PFSK-1 (cell line): ENCODE data around the gene MBNL3.

Experiments used
- FOXP2 ChIP-seq: optimal IDR thresholded peaks from 2 replicates; pipeline ENCODE3; 2011; ENCODE audit warnings: borderline replicate concordance, control low read depth, inconsistent platforms; ENCODE audit not compliant: insufficient read depth; ENCODE audit errors: extremely low read length, extremely low read depth
- POLR2AphosphoS5 ChIP-seq: IDR thresholded peaks from 2 replicates; pipeline ENCODE4 v1.6.1; 2012; ENCODE audit warnings: low read depth, mild to moderate bottlenecking, control low read depth, low read length, moderate library complexity
- SIN3A ChIP-seq: IDR thresholded peaks from 2 replicates; pipeline ENCODE4 v1.6.1; 2012; ENCODE audit warnings: mild to moderate bottlenecking, low read length, moderate library complexity, borderline replicate concordance; ENCODE audit not compliant: insufficient read depth
- TAF1 ChIP-seq: IDR thresholded peaks from 2 replicates; pipeline ENCODE4 v1.6.1; 2012; ENCODE audit warnings: low read length, control low read depth, borderline replicate concordance; ENCODE audit not compliant: insufficient read depth
- TF ChIP-seq, protein P1 (sequence below), 2 experiments: IDR thresholded peaks; 2 replicates each; pipeline versions ENCODE4 v1.6.1 to v1.8.0; 2011 to 2012; ENCODE audit warnings: low read depth in 2 of 2, low read length in 2 of 2, control low read depth in 1 of 2, inconsistent platforms in 1 of 2, mild to moderate bottlenecking in 1 of 2, moderate library complexity in 1 of 2; ENCODE audit not compliant: insufficient read depth in 1 of 2

The MBNL3 gene

DNA sequence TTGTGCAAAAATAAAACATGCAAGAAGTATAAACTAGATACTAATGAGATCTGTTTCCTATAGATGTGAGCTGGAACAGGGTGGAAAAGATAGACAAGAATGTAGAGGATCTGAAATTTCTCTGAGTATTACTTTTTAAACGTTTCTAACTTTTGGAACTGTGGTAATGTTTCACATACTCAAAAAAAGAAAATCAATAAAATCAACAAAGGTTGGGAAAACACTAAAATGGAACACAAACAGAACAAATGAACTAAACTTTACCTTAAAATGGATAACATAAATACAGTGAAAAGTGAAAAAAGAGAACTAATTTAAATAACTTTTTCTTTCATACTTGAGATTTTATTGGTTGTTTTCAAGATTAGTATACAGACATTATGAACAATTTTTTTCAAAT is 32.0 kb upstream of the MBNL3 start:
- TF ChIP-seq, protein P1, sequence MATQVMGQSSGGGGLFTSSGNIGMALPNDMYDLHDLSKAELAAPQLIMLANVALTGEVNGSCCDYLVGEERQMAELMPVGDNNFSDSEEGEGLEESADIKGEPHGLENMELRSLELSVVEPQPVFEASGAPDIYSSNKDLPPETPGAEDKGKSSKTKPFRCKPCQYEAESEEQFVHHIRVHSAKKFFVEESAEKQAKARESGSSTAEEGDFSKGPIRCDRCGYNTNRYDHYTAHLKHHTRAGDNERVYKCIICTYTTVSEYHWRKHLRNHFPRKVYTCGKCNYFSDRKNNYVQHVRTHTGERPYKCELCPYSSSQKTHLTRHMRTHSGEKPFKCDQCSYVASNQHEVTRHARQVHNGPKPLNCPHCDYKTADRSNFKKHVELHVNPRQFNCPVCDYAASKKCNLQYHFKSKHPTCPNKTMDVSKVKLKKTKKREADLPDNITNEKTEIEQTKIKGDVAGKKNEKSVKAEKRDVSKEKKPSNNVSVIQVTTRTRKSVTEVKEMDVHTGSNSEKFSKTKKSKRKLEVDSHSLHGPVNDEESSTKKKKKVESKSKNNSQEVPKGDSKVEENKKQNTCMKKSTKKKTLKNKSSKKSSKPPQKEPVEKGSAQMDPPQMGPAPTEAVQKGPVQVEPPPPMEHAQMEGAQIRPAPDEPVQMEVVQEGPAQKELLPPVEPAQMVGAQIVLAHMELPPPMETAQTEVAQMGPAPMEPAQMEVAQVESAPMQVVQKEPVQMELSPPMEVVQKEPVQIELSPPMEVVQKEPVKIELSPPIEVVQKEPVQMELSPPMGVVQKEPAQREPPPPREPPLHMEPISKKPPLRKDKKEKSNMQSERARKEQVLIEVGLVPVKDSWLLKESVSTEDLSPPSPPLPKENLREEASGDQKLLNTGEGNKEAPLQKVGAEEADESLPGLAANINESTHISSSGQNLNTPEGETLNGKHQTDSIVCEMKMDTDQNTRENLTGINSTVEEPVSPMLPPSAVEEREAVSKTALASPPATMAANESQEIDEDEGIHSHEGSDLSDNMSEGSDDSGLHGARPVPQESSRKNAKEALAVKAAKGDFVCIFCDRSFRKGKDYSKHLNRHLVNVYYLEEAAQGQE (IDR thresholded peaks at IDR 0.05; ENCODE audit: insufficient read depth in 1 of 2, low read depth in 2 of 2, low read length in 2 of 2), result no peak
- TF ChIP-seq TAF1, result no peak
- no peak for TF ChIP-seq POLR2AphosphoS5
- TF ChIP-seq SIN3A, result no peak
- no peak for TF ChIP-seq FOXP2

- no peak for TF ChIP-seq TAF1
Measured at GRCh38 chrX:132520213-132520612, 31.4 kb upstream of the MBNL3 start.

GRCh38 chrX:132518401-132518800 is 29.6 kb upstream of the MBNL3 start:
- TF ChIP-seq POLR2AphosphoS5 (no peak), SIN3A (no peak), TAF1 (no peak), FOXP2 (no peak)
- TF ChIP-seq, protein P1 (IDR thresholded peaks at IDR 0.05; ENCODE audit: insufficient read depth in 1 of 2, low read depth in 2 of 2, low read length in 2 of 2), result no peak

DNA sequence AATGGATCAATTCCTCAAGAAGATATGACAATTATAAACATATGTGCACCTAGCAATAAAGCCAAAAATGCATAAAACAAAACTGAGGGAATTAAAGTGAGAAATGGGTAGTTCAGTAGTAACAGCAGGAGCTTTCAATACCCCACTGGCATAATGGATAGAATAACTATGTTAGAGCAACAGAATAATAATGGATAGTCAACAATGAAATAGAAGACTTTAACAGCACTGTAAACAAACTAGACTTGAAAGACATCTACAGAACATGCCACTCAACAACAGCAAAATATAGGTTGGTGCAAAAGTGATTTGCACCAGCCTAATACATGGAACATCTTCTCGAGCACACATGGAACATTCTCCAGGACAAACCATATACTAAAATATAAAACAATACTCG is 20.0 kb upstream of the MBNL3 start:
- TF ChIP-seq, protein P1 (IDR thresholded peaks at IDR 0.05; ENCODE audit: insufficient read depth in 1 of 2, low read depth in 2 of 2, low read length in 2 of 2), result no peak
- TF ChIP-seq POLR2AphosphoS5 (no peak), SIN3A (no peak), TAF1 (no peak), FOXP2 (no peak)

DNA sequence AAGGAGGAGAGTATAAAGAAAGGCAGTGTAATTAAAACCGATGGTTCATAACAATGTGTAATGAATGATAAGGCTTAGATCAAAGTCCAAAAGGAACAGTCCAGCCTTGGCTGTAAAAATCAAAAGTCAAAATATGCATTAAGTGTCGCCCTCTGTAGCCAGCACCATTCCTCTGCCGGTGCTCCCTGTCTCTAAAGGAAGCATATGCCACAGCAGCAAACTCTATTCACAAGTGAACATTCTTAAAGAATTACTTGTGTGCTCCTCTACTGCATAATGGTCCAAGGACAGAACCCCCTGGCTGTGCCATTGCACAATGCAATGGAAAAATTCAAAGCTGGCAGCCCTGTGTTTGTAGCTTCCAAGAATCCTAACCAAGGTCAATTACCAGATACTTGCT is 16.3 kb upstream of the MBNL3 start:
- TF ChIP-seq POLR2AphosphoS5 (no peak), FOXP2 (no peak), SIN3A (no peak), TAF1 (no peak)
- TF ChIP-seq, protein P1 (IDR thresholded peaks at IDR 0.05; ENCODE audit: insufficient read depth in 1 of 2, low read depth in 2 of 2, low read length in 2 of 2), result no peak

- TF ChIP-seq SIN3A (no peak), FOXP2 (no peak), POLR2AphosphoS5 (no peak), TAF1 (no peak)
- TF ChIP-seq, protein P1 (IDR thresholded peaks at IDR 0.05; ENCODE audit: insufficient read depth in 1 of 2, low read depth in 2 of 2, low read length in 2 of 2), result no peak
Measured at GRCh38 chrX:132504417-132504816, 15.6 kb upstream of the MBNL3 start.
